HG02840 (cell line): Measurements from ENCODE around the gene ATP6V0D1.

Experiments used
- ATAC-seq: cut with Tn5 transposase; IDR thresholded peaks from one replicate; pipeline ENCODE4 v1.9.1; 2021; ENCODE audit warnings: mild to moderate bottlenecking, moderate library complexity, moderate number of reproducible peaks; ENCODE audit not compliant: unreplicated experiment, low FRiP score

ATP6V0D1 gene

GRCh38 chr16:67445913-67446907 is 34.7 kb downstream of the ATP6V0D1 start:
- ATAC-seq = no peak

GRCh38 chr16:67445441-67445912 is 35.5 kb downstream of the ATP6V0D1 start:
- no peak for ATAC-seq

GRCh38 chr16:67445126-67445426 is 35.9 kb downstream of the ATP6V0D1 start:
- no peak for ATAC-seq

- no peak for ATAC-seq
These were observed 36.5 kb downstream of the ATP6V0D1 start for GRCh38 chr16:67444259-67445125.

- ATAC-seq = no peak
These were observed 37.7 kb downstream of the ATP6V0D1 start for GRCh38 chr16:67443265-67443664.

- no peak for ATAC-seq
These were observed 38.2 kb downstream of the ATP6V0D1 start for GRCh38 chr16:67442581-67443255.

- no peak for ATAC-seq
These were observed 39.0 kb downstream of the ATP6V0D1 start for GRCh38 chr16:67441907-67442306.

GRCh38 chr16:67441271-67441753 is 39.6 kb downstream of the ATP6V0D1 start:
- no peak for ATAC-seq

- ATAC-seq = no peak
These were observed 42.0 kb downstream of the ATP6V0D1 start for GRCh38 chr16:67438824-67439393.

- no peak for ATAC-seq
These were observed 42.7 kb downstream of the ATP6V0D1 start for GRCh38 chr16:67438098-67438791.

- ATAC-seq = no peak
These were observed 43.4 kb downstream of the ATP6V0D1 start for GRCh38 chr16:67437513-67437912.

GRCh38 chr16:67436640-67437193 is 44.2 kb downstream of the ATP6V0D1 start:
- ATAC-seq = no peak

GRCh38 chr16:67435758-67436164 is 45.2 kb downstream of the ATP6V0D1 start:
- ATAC-seq = no peak

- ATAC-seq = no peak
These were observed 47.7 kb downstream of the ATP6V0D1 start for GRCh38 chr16:67433131-67433719.

GRCh38 chr16:67432506-67432890 is 48.5 kb downstream of the ATP6V0D1 start:
- ATAC-seq = no peak

GRCh38 chr16:67431775-67432505 is 49.0 kb downstream of the ATP6V0D1 start:
- ATAC-seq = no peak

GRCh38 chr16:67430977-67431774 is 49.8 kb downstream of the ATP6V0D1 start, which contains the start of gene HSD11B2:
Gene HSD11B2 (plus strand): TSS chr16:67431121. CDS start chr16:67431249, 128 bp downstream.
- ATAC-seq = no peak
